SK-N-SH treated with all-trans-retinoic acid at 6 μM for 48 hours (cell line): ENCODE results near the gene BMS1.

Source experiments
- BACH2 ChIP-seq: fragments of 250-450 bp; sonication (Bioruptor Pico); IDR thresholded peaks from 2 replicates; pipeline ENCODE4 v1.9.0; 2021; ENCODE audit warnings: mild to moderate bottlenecking, borderline replicate concordance
- TOX ChIP-seq: fragments of 250-450 bp; sonication (Bioruptor Pico); IDR thresholded peaks from 2 replicates; pipeline ENCODE4 v1.8.0; 2021; ENCODE audit warnings: mild to moderate bottlenecking, moderate library complexity, borderline replicate concordance
- TF ChIP-seq, protein P1 (sequence below): fragments of 250-450 bp; sonication (Bioruptor Pico); IDR thresholded peaks from 2 replicates; pipeline ENCODE4 v1.8.0; 2020; ENCODE audit warnings: mild to moderate bottlenecking, moderate library complexity, borderline replicate concordance

DNA sequence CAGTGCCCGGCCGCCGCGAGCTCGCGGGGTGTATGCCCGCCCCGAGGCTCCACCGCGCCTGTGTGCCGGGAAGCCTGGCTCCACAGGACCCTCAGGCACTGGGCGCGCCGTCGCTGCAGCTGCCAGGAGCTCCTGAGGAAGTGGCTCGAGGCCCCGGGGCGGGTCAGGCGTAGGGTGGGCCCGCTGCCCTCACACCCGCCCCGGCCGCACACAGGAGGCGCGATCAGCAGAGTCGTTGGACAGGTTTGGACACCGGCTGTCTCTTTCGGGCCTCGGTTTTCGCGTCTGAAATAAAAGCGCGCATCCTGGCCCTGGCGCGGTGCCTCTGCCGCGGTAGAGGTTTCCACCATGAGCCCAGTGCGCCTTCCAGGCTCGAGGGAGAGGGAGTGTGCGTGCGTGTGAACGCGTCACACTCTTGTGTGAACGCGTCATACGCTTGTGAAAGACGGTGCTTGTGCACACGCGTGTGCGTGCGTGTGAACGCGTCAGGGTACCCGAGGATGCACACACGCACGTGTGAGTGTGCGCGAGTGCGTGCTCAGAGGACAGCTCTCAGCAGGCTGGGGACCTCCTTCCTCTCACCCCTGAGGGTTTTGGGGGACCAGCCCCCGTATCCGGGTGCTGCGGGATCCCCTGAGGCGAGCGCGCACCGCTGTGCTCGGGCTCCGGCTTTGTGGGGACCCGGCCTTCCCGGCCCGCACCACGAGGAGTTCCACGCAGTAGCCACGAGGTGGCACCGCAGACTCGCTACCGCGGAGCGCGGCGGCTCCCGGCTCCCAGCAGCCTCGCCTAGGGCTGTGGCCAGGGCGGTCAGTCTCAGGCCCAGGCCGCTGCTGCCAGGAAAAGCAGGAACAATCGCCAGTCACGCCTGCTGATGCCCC, 83.8 kb downstream of the BMS1 start:
- TF ChIP-seq, protein P1, sequence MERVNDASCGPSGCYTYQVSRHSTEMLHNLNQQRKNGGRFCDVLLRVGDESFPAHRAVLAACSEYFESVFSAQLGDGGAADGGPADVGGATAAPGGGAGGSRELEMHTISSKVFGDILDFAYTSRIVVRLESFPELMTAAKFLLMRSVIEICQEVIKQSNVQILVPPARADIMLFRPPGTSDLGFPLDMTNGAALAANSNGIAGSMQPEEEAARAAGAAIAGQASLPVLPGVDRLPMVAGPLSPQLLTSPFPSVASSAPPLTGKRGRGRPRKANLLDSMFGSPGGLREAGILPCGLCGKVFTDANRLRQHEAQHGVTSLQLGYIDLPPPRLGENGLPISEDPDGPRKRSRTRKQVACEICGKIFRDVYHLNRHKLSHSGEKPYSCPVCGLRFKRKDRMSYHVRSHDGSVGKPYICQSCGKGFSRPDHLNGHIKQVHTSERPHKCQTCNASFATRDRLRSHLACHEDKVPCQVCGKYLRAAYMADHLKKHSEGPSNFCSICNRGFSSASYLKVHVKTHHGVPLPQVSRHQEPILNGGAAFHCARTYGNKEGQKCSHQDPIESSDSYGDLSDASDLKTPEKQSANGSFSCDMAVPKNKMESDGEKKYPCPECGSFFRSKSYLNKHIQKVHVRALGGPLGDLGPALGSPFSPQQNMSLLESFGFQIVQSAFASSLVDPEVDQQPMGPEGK (CRISPR knock-in tag): no peak
- TF ChIP-seq BACH2 (no peak), TOX (CRISPR knock-in tag) (no peak)
